Duodenal mucosa (tissue), 2 donors: ENCODE results near the gene VAV2.
"Not testable (repeated sequence)": the region's sequence is repeated elsewhere in the genome, so short reads cannot be mapped to it uniquely, and the experiment has no call there.

ENCODE experiments used
- H3K27ac ChIP-seq: one replicate; pipeline ENCODE4 v1.7.0; 2013; ENCODE audit warnings: low read depth, low read length
- H3K27me3 ChIP-seq, 2 donors: one replicate each; pipeline ENCODE4 v1.7.0; 2013; ENCODE audit warnings: low read length in 2 of 2, control low read depth in 1 of 2; ENCODE audit not compliant: insufficient read depth in 2 of 2, control insufficient read depth in 1 of 2
- H3K36me3 ChIP-seq, 2 donors: one replicate each; pipeline ENCODE4 v1.7.0; 2013; ENCODE audit warnings: low read length in 2 of 2, control low read depth in 1 of 2; ENCODE audit not compliant: insufficient read depth in 2 of 2, control insufficient read depth in 1 of 2
- H3K4me1 ChIP-seq, 2 donors: one replicate each; pipeline ENCODE4 v1.7.0; 2013; ENCODE audit warnings: low read length in 2 of 2, control low read depth in 1 of 2; ENCODE audit not compliant: insufficient read depth in 2 of 2, control insufficient read depth in 1 of 2
- H3K4me3 ChIP-seq, 2 donors: one replicate each; pipeline ENCODE4 v1.7.0; 2013; ENCODE audit warnings: low read length in 2 of 2, low read depth in 1 of 2
- H3K9ac ChIP-seq, 2 donors: one replicate each; pipeline ENCODE4 v1.7.0; 2013; ENCODE audit warnings: low read length in 2 of 2, low read depth in 1 of 2
- H3K9me3 ChIP-seq, 2 donors: one replicate each; pipeline ENCODE4 v1.7.0; 2013; ENCODE audit warnings: low read length in 2 of 2, control low read depth in 1 of 2; ENCODE audit not compliant: control insufficient read depth in 1 of 2

Gene VAV2

GRCh38 chr9:133926165-133926856 lies 65.8 kb downstream of the VAV2 start:
- Histone ChIP-seq H3K27ac (no peak overlapping the region), H3K4me1 (peaks cover 0 to 6% of the 10 kb centered on the region in 2 donors), H3K4me3 (no peak overlapping the region)

GRCh38 chr9:133924453-133924852 lies 67.7 kb downstream of the VAV2 start:
- H3K4me1 ChIP-seq = peaks cover 0 to 5% of the 10 kb centered on the region in 2 donors
- no peak overlapping the region for H3K27ac ChIP-seq
- H3K27me3 ChIP-seq = no peaks in the 10 kb centered on the region
- no peak overlapping the region for H3K9ac ChIP-seq
- H3K36me3 ChIP-seq = peaks cover 0 to 16% of the 10 kb centered on the region in 2 donors
- H3K4me3 ChIP-seq = no peak overlapping the region
- H3K9me3 ChIP-seq = no peaks in the 10 kb centered on the region

More at GRCh38 chr9:133926165-133926856, 65.8 kb downstream of the VAV2 start:
- Histone ChIP-seq H3K9me3 (no peaks in the 10 kb centered on the region), H3K36me3 (peaks cover 0 to 16% of the 10 kb centered on the region in 2 donors), H3K27me3 (no peaks in the 10 kb centered on the region), H3K9ac (no peak overlapping the region)

- H3K36me3 ChIP-seq = peaks cover 0 to 16% of the 10 kb centered on the region in 2 donors
- H3K27me3 ChIP-seq, H3K9ac ChIP-seq, H3K4me1 ChIP-seq, H3K4me3 ChIP-seq, H3K27ac ChIP-seq, H3K9me3 ChIP-seq: not testable (repeated sequence)
Measured at GRCh38 chr9:133923608-133924007, 68.5 kb downstream of the VAV2 start.

GRCh38 chr9:133921866-133922265 lies 70.3 kb downstream of the VAV2 start:
- Histone ChIP-seq H3K27ac (no peak overlapping the region), H3K4me3 (no peak overlapping the region), H3K27me3 (no peaks in the 10 kb centered on the region), H3K4me1 (peaks cover 4 to 7% of the 10 kb centered on the region in 2 donors), H3K36me3 (peaks cover 0 to 5% of the 10 kb centered on the region in 2 donors), H3K9me3 (no peaks in the 10 kb centered on the region), H3K9ac (no peak overlapping the region)

- Histone ChIP-seq H3K27ac (no peak overlapping the region), H3K4me3 (no peak overlapping the region), H3K27me3 (no peaks in the 10 kb centered on the region), H3K9ac (no peak overlapping the region), H3K4me1 (peaks cover 8 to 19% of the 10 kb centered on the region in 2 donors), H3K36me3 (peaks cover 0 to 8% of the 10 kb centered on the region in 2 donors), H3K9me3 (no peaks in the 10 kb centered on the region)
Measured at GRCh38 chr9:133920471-133920870, 71.7 kb downstream of the VAV2 start.

- Histone ChIP-seq H3K27ac (no peak overlapping the region), H3K9ac (no peak overlapping the region), H3K4me3 (no peak overlapping the region), H3K4me1 (peaks cover 11 to 27% of the 10 kb centered on the region in 2 donors), H3K27me3 (no peaks in the 10 kb centered on the region), H3K9me3 (no peaks in the 10 kb centered on the region), H3K36me3 (peaks cover 0 to 6% of the 10 kb centered on the region in 2 donors)
Measured at GRCh38 chr9:133919253-133920115, 72.6 kb downstream of the VAV2 start.

- Histone ChIP-seq H3K9me3 (no peaks in the 10 kb centered on the region), H3K27ac (no peak overlapping the region), H3K4me1 (peaks cover 19 to 27% of the 10 kb centered on the region in 2 donors), H3K27me3 (no peaks in the 10 kb centered on the region), H3K36me3 (peaks cover 0 to 4% of the 10 kb centered on the region in 2 donors), H3K9ac (no peak overlapping the region), H3K4me3 (no peak overlapping the region)
Measured at GRCh38 chr9:133918111-133918813, 73.9 kb downstream of the VAV2 start.

GRCh38 chr9:133917375-133917774 lies 74.7 kb downstream of the VAV2 start:
- Histone ChIP-seq H3K9ac (no peak overlapping the region), H3K9me3 (no peaks in the 10 kb centered on the region), H3K27me3 (no peaks in the 10 kb centered on the region), H3K27ac (no peak overlapping the region), H3K4me3 (no peak overlapping the region), H3K4me1 (peaks cover 19 to 27% of the 10 kb centered on the region in 2 donors), H3K36me3 (peaks cover 0 to 4% of the 10 kb centered on the region in 2 donors)

- H3K36me3 ChIP-seq = peaks cover 0 to 4% of the 10 kb centered on the region in 2 donors
- H3K4me3 ChIP-seq = no peak overlapping the region
- no peaks in the 10 kb centered on the region for H3K9me3 ChIP-seq
- H3K4me1 ChIP-seq = peaks cover 19 to 33% of the 10 kb centered on the region in 2 donors
- no peaks in the 10 kb centered on the region for H3K27me3 ChIP-seq
- H3K9ac ChIP-seq = no peak overlapping the region
- H3K27ac ChIP-seq = no peak overlapping the region
Measured at GRCh38 chr9:133916159-133916541, 76.0 kb downstream of the VAV2 start.
